Smooth muscle cell (in vitro differentiated cells): Measurements from ENCODE around the gene ESPN. TPM values are rescaled to one million over a fixed set of nuclear protein-coding genes. Genes with fewer than 3 reads are reported as not detected.

ENCODE experiments used
- DNase-seq: peaks from one replicate; lab custom pipeline; 2025; ENCODE audit not compliant: unreplicated experiment; lab: John Stamatoyannopoulos, UW
- H2AFZ ChIP-seq: fragments of 200-600 bp; sonication (generic); 2 replicates; pipeline ENCODE4 v1.6.0; 2016; ENCODE audit warnings: antibody characterized with exemption, low read depth, mild to moderate bottlenecking
- H3F3A ChIP-seq: fragments of 200-600 bp; sonication (generic); 2 replicates; pipeline ENCODE4 v1.6.0; 2017; ENCODE audit warnings: antibody characterized with exemption, low read depth
- H3K27ac ChIP-seq: fragments of 200-600 bp; sonication (generic); 2 replicates; pipeline ENCODE4 v1.5.1; 2016; ENCODE audit warnings: low read depth, mild to moderate bottlenecking
- H3K27me3 ChIP-seq: fragments of 200-600 bp; sonication (generic); 2 replicates; pipeline ENCODE4 v1.6.1; 2016; ENCODE audit warnings: low read depth, mild to moderate bottlenecking
- H3K36me3 ChIP-seq: fragments of 200-600 bp; sonication (generic); 2 replicates; pipeline ENCODE4 v1.5.1; 2016; ENCODE audit warnings: low read depth
- H3K4me1 ChIP-seq: fragments of 200-600 bp; sonication (generic); 2 replicates; pipeline ENCODE4 v1.5.1; 2016; ENCODE audit warnings: low read depth
- H3K4me2 ChIP-seq: fragments of 200-600 bp; sonication (generic); 2 replicates; pipeline ENCODE4 v1.6.0; 2016; ENCODE audit warnings: mild to moderate bottlenecking
- H3K4me3 ChIP-seq: fragments of 200-600 bp; sonication (generic); 2 replicates; pipeline ENCODE4 v1.5.1; 2016; ENCODE audit warnings: mild to moderate bottlenecking
- H3K79me2 ChIP-seq: fragments of 200-600 bp; sonication (generic); 2 replicates; pipeline ENCODE4 v1.6.0; 2016; ENCODE audit warnings: low read depth, mild to moderate bottlenecking
- H3K9ac ChIP-seq: fragments of 200-600 bp; sonication (generic); 2 replicates; pipeline ENCODE4 v1.6.0; 2016; ENCODE audit warnings: low read depth
- H3K9me3 ChIP-seq: fragments of 200-600 bp; sonication (generic); replicated peaks from 2 replicates; pipeline ENCODE4 v1.5.1; 2016; ENCODE audit warnings: low read depth
- H4K20me1 ChIP-seq: fragments of 200-600 bp; sonication (generic); 2 replicates; pipeline ENCODE4 v1.6.0; 2016; ENCODE audit warnings: low read depth
- CTCF ChIP-seq: fragments of 200-600 bp; sonication (generic); IDR thresholded peaks from 2 replicates; pipeline ENCODE4 v1.5.1; 2017; ENCODE audit warnings: borderline replicate concordance, mild to moderate bottlenecking, antibody characterized with exemption; ENCODE audit not compliant: insufficient read depth, poor library complexity, severe bottlenecking
- WGBS: methylation state at CpG from one replicate; pipeline ENCODE4 v1.1.7; 2016; ENCODE audit warnings: low lambda C conversion rate; 5-methylcytosine and 5-hydroxymethylcytosine counted together
- polyA plus RNA-seq: library from polyadenylated mRNA; unstranded; fragments of >200 nt; fragmentation: Nextera tagmentation; extraction: Ambion mirVana; gene quantifications from 2 replicates; pipeline ENCODE4 v1.2.1, GENCODE V29; 2016
- total RNA-seq: library from RNA; depleted of rRNA; stranded (reverse); fragments of >200 nt; gene quantifications from 2 replicates; pipeline ENCODE4 v1.2.3, GENCODE V29; 2014

Gene ESPN
- total and polyA plus RNA-seq, 2 experiments from 2014 or later: 1.1 TPM; not detected in 1

DNA sequence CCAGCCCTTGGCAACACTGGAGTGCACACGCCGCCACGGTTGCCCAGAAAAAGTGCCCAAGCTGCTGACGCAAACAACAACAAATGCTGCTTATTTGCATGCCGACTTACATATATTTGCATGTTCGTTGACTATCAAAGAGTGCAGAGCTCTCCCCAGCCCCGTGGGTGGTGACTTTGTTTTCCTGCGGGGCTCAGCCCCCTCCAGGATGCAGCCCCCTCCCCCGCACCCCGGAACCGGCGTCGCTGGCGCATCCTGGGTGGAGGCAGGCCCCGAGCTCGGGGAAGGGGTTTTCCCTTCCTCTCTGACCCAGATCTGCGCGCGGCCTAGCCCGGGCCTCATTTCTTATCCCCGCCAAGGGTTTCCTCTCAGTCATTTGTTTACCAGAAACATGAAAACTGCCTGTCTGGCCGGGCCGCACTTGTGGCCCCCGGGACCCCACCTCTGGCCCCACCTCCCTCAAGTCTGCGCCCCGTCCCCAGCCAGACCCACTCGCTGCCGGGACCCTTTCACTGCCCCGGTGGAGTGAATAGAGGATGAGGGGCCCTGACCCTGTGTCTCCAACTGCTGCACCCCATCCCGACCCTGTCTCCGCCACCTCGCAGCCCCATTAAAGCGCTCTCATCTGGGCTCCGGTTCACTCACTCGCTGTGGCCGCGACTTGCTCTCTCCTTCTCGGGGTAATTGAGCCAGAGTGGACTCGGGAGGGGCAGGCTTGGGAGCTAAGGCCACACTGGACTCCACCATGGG, 35.9 kb downstream of the ESPN start:
- no peak overlapping the region for H3K9ac ChIP-seq
- no peaks in the 10 kb centered on the region for H3K9me3 ChIP-seq
- WGBS: 67% methylated on average over 26 of the region's 39 CpGs
- DNase-seq: no peak
- H3K27ac ChIP-seq: no peak overlapping the region
- peak overlapping the region; percentile 13 for H3K4me3 ChIP-seq
- no peaks in the 10 kb centered on the region for H3K36me3 ChIP-seq
- H3F3A ChIP-seq: no peaks in the 10 kb centered on the region
- H4K20me1 ChIP-seq: peaks cover 3% of the 10 kb centered on the region
- H2AFZ ChIP-seq: no peak overlapping the region
- peak overlapping the region; percentile 76 for H3K4me2 ChIP-seq
- TF ChIP-seq CTCF: no peak
- H3K27me3 ChIP-seq: peaks cover 2% of the 10 kb centered on the region
- peaks cover 8% of the 10 kb centered on the region for H3K4me1 ChIP-seq
- no peaks in the 10 kb centered on the region for H3K79me2 ChIP-seq

GRCh38 chr1:6461051-6461530, 36.5 kb downstream of the ESPN start:
- H4K20me1 ChIP-seq: peaks cover 3% of the 10 kb centered on the region
- H3K9ac ChIP-seq: no peak overlapping the region
- H3K4me2 ChIP-seq: no peak overlapping the region
- H3K27ac ChIP-seq: no peak overlapping the region
- no peaks in the 10 kb centered on the region for H3K9me3 ChIP-seq
- no peak for TF ChIP-seq CTCF
- H3K36me3 ChIP-seq: no peaks in the 10 kb centered on the region
- H3F3A ChIP-seq: no peaks in the 10 kb centered on the region
- DNase-seq: no peak
- H3K79me2 ChIP-seq: no peaks in the 10 kb centered on the region
- no peaks in the 10 kb centered on the region for H3K27me3 ChIP-seq
- no peak overlapping the region for H3K4me3 ChIP-seq
- peaks cover 8% of the 10 kb centered on the region for H3K4me1 ChIP-seq
- no peak overlapping the region for H2AFZ ChIP-seq
- WGBS: 97% methylated on average over 39 of the region's 40 CpGs

GRCh38 chr1:6461538-6462411, 37.2 kb downstream of the ESPN start:
- no peak for TF ChIP-seq CTCF

More at GRCh38 chr1:6461538-6462411, 37.2 kb downstream of the ESPN start:
- no peak for DNase-seq
- H4K20me1 ChIP-seq: peaks cover 3% of the 10 kb centered on the region
- no peak overlapping the region for H3K27ac ChIP-seq
- no peak overlapping the region for H3K4me3 ChIP-seq
- no peaks in the 10 kb centered on the region for H3K79me2 ChIP-seq
- no peaks in the 10 kb centered on the region for H3K36me3 ChIP-seq
- peaks cover 8% of the 10 kb centered on the region for H3K4me1 ChIP-seq
- H3K4me2 ChIP-seq: no peak overlapping the region
- no peaks in the 10 kb centered on the region for H3K9me3 ChIP-seq
- H2AFZ ChIP-seq: no peak overlapping the region
- H3F3A ChIP-seq: no peaks in the 10 kb centered on the region
- 98% methylated on average over 48 of the region's 48 CpGs for WGBS
- H3K27me3 ChIP-seq: no peaks in the 10 kb centered on the region
- H3K9ac ChIP-seq: no peak overlapping the region
